ENCODE measurements around the gene CHI3L1. TPM values are rescaled to one million over a fixed set of nuclear protein-coding genes. Genes with fewer than 3 reads are reported as not detected.

CHI3L1 gene
- total RNA-seq, 1 donor from 2014 or later: 85.1 TPM

- Histone ChIP-seq H3K36me3 (no peaks in the 10 kb centered on the region), H3K4me3 (no peak overlapping the region), H3K9me3 (no peaks in the 10 kb centered on the region), H3K27ac (no peak overlapping the region), H3K27me3 (no peaks in the 10 kb centered on the region), H3K4me1 (peaks cover 7% of the 10 kb centered on the region)
- TF ChIP-seq CTCF (IDR thresholded peaks at IDR 0.05): no peak
- ATAC-seq: no peak
- intact Hi-C loops (cut with DNase I): no loop called here
- no peak for DNase-seq
Observed at GRCh38 chr1:203179667-203180005, 6.9 kb downstream of the CHI3L1 start.

GRCh38 chr1:203178821-203179666, 7.5 kb downstream of the CHI3L1 start:
- intact Hi-C loops (cut with DNase I): no loop called here
- Histone ChIP-seq H3K36me3 (no peaks in the 10 kb centered on the region), H3K4me3 (no peak overlapping the region), H3K9me3 (no peaks in the 10 kb centered on the region), H3K27me3 (no peaks in the 10 kb centered on the region), H3K27ac (no peak overlapping the region), H3K4me1 (peaks cover 7% of the 10 kb centered on the region)
- ATAC-seq (no peak), DNase-seq (no peak)
- no peak for TF ChIP-seq CTCF (IDR thresholded peaks at IDR 0.05)

GRCh38 chr1:203178083-203178482, 8.4 kb downstream of the CHI3L1 start:
- Histone ChIP-seq H3K9me3 (no peaks in the 10 kb centered on the region), H3K4me1 (peaks cover 7% of the 10 kb centered on the region), H3K27ac (no peak overlapping the region), H3K4me3 (no peak overlapping the region), H3K36me3 (no peaks in the 10 kb centered on the region), H3K27me3 (no peaks in the 10 kb centered on the region)
- intact Hi-C loops (cut with DNase I): no loop called here
- DNase-seq: no peak
- no peak for TF ChIP-seq CTCF (IDR thresholded peaks at IDR 0.05)
- no peak for ATAC-seq

- no peaks in the 10 kb centered on the region for H3K9me3 ChIP-seq
- intact Hi-C loops (cut with DNase I): no loop called here
- TF ChIP-seq CTCF (IDR thresholded peaks at IDR 0.05): no peak
Observed at GRCh38 chr1:203177470-203178039, 8.9 kb downstream of the CHI3L1 start.

GRCh38 chr1:203177036-203177405, 9.5 kb downstream of the CHI3L1 start:
- no peak for TF ChIP-seq CTCF (IDR thresholded peaks at IDR 0.05)
- intact Hi-C loops (cut with DNase I): no loop called here
- Histone ChIP-seq H3K27me3 (no peaks in the 10 kb centered on the region), H3K27ac (no peak overlapping the region), H3K4me1 (peaks cover 12% of the 10 kb centered on the region), H3K4me3 (no peak overlapping the region), H3K9me3 (no peaks in the 10 kb centered on the region), H3K36me3 (no peaks in the 10 kb centered on the region)
- ATAC-seq (no peak), DNase-seq (no peak)

More at GRCh38 chr1:203177470-203178039, 8.9 kb downstream of the CHI3L1 start:
- ATAC-seq (no peak), DNase-seq (peak; percentile 48)
- Histone ChIP-seq H3K27ac (no peak overlapping the region), H3K27me3 (no peaks in the 10 kb centered on the region), H3K4me1 (peaks cover 9% of the 10 kb centered on the region), H3K4me3 (no peak overlapping the region), H3K36me3 (no peaks in the 10 kb centered on the region)

Measured in upper lobe of right lung (tissue), 1 donor.